Right renal cortex interstitium (tissue), 3 donors: ENCODE data around the gene SET. TPM values are rescaled to one million over a fixed set of nuclear protein-coding genes. Genes with fewer than 3 reads are reported as not detected.
A peak's percentile ranks its signal among the peaks of the same experiment; 100 is the strongest.
"Not testable (repeated sequence)": the region's sequence is repeated elsewhere in the genome, so short reads cannot be mapped to it uniquely, and the experiment has no call there.

Experiments used
- DNase-seq, 3 donors: peaks; one replicate each; pipeline ENCODE4 v3.0.0-alpha.2; 2013; ENCODE audit warnings: low read depth in 3 of 3, low spot score in 2 of 3
- polyA plus RNA-seq, 3 donors: library from polyadenylated mRNA; unstranded; fragments of 120-200 nt; gene quantifications; one replicate each; pipeline ENCODE4 v1.2.1, GENCODE V29; 2013; ENCODE audit not compliant: insufficient read length in 3 of 3

The SET gene
- polyA plus RNA-seq, 3 donors: 701 to 773 (median 755) TPM

DNA sequence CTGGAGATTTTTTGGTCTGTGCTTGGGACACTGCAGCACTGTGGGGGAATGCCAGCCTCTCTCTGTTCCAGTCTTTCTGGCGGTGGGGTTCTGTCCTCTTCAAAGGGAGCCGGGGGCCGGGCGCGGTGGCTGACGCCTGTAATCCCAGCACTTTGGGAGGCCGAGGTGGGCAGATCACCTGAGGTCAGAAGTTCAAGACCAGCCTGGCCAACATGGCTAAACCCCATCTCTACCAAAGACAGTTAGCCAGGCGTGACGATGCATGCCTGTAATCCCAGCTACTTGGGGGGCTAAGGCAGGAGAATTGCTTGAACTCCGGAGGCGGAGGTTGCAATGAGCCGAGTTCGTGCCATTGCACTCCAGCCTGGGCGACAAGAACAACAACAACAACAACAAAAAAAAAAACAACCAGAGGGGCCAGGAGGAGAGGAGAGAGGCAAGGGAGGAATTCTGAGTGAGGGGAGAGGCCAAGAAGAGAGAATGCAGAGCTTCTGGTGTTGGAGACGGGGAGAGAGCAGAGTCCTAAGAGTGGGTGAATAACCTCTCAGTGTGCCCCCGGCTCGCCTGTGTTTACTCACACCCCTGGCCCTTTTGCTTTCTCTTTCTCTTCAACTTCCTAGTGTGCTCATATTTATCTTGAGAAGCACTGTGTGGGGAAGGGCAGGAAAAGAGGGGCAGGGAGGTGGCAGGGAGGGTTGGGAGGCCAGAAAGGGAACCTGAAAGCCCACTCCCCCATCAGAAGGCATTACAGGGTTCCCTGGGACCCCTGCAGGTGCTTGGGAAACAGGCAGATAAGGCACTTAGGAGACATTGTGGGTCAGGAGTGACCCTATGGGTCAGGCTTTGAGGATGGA is 3.2 kb upstream of the SET start:
- DNase-seq: no peak

DNA sequence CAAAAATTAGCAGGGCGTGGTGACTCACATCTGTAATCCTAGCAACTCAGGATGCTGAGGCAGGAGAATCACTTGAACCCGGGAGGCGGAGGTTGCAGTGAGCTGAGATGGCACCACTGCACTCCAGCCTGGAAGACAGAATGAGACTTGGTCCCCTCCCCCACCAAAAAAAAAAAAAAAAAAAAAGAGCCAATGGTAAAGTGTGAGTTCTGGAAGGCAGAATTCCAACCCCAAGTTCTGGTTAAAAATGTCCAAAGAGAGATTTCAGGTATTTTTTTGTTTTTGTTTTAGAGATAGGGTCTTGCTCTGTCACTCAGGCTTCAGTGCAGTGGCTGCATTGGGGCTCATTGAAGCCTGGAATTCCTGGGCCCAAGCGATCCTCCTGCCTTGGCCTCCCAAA is 1.6 kb upstream of the SET start:
- no peak for DNase-seq

DNA sequence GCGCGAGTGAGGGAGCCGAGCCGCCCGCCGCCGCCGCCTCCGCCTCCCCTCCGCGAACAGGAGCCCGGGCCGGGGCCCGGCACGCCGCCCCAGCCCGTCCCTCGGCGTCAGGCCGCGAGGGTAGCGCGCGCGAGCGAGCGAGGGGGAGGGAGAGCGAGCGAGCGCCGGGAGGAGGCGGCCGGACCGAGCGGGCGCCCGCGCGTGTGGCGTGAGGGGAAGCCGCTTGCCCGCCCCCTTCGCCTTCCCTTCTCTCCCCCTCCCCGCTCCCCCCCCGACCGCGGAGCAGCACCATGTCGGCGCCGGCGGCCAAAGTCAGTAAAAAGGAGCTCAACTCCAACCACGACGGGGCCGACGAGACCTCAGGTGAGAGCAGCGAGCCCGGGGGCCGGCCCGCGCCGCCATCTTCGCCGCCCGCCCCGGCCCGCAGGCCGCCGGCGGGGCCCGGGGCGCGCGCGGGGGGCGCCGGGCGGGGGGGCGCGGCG is 312 bp downstream of the SET start:
- no peak for DNase-seq

DNA sequence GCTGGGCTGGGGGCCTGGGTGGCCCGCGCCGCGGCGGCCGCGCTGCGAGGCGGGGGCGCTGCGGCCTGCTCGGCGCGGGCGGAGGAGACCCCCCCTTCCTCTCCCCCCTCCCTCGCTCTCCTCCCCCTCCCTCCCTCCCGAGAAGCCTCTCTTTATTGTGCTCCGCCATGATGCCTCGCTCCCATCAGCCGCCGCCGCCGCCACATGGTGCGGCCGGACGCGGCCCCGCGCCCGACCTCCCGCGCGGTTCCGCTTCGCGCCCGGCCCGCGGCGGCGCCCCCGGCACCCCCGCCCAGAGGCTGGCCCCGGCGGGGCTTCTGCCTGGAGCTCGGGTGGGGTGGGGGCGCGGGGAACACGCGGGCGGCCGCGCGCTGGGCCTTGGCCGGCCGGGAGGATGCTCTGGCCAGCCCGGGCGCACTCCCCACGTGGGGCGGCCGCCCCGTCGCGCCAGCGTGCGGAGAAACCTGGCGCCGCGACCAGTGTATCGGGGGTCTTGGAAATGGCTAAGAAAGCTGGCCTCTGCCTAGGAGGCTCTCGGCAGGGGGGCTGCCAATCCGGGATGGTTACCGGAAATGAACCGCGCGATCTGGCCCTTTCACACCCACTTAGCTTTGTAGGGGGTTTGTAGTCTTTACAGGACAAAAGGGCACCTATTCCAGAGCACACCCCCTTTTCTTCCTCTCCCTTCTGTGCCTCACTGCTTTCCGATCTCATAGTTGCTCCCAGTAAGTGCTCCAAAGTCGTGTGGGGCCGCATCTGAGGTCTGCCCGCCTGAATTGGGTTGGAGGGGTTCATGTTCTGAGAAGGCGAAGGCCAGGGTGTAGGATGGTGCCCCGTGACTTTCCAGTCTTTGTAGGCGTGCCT is 1.0 kb downstream of the SET start:
- no peak for DNase-seq

DNA sequence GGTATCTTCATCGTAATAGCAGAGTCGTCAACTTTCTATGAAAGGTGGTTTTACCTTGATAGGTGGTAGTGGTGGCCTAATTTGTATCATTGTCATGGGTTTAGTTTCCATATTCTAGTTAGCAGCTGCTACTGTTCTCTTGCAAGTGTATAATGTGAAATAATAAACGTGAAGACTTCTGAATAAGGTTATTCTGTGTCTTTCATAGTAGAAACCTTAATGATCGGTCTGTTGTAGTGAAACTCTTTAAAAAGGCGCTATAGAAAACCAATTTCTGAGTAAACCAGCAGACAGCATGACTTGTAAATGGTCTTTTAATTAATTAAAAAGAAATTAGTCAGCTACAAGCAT is 1.6 kb downstream of the SET start:
- DNase-seq: no peak

DNA sequence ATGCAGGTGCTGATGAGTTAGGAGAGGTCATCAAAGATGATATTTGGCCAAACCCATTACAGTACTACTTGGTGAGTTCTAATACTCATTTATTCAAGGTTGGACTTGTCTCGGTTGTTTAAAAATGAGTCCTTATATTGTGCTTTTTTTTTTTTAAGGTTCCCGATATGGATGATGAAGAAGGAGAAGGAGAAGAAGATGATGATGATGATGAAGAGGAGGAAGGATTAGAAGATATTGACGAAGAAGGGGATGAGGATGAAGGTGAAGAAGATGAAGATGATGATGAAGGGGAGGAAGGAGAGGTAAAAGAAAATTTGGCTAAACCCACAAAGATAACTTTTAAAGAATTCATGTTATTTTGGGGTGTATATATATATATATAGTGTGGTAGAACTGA is 4.7 kb downstream of the SET start:
- not testable (repeated sequence) for DNase-seq

DNA sequence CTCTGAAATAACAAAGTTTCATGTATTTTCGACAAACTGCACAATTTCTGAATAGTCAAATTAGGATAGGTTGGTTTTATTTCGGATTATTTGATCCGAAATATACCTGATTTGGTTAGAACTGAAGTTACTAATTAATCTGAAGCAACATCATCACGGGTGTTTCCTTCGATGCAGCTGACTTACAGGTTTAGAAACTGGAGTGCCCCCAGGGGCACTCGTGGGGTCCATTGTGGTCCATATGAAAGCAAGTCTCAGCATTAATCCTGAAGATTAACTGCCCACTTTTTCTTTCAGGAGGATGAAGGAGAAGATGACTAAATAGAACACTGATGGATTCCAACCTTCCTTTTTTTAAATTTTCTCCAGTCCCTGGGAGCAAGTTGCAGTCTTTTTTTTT is 5.3 kb downstream of the SET start:
- no peak for DNase-seq

DNA sequence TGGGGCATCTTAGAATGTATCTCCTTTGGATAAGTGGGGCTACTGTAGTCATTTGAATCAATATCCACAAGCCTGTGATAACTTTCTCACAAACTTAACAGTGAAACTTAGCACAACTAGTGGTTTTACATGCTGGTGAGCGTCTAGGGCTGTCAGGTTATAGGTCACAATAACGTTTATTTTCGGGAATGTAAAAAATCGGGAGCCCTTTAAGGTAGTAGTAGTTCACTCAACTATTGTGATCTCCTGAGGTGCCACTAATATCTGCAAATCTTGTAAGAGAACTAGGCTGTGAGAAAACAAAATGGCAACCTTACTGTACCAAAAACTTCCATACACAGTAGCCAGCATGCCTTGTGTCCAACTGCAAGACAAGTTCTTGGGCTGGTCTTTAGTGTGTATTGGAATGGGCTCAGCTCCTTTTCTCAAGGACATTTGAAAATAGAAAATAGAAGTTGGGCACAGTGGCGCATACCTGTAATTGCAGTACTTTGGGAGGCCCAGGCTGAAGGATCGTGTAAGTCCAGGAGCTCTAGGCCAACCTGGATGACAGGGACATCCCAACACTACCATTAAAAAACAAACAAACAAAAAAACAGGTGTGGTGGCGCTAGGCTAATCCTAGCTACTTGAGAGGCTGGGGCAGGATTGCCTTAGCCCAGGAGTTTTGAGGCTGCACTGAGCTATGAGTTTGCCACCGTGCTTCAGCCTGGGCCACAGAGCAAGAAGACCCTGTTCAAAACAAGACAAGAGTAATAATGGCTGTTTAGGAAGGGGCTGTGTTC is 8.1 kb downstream of the SET start:
- DNase-seq: no peak

DNA sequence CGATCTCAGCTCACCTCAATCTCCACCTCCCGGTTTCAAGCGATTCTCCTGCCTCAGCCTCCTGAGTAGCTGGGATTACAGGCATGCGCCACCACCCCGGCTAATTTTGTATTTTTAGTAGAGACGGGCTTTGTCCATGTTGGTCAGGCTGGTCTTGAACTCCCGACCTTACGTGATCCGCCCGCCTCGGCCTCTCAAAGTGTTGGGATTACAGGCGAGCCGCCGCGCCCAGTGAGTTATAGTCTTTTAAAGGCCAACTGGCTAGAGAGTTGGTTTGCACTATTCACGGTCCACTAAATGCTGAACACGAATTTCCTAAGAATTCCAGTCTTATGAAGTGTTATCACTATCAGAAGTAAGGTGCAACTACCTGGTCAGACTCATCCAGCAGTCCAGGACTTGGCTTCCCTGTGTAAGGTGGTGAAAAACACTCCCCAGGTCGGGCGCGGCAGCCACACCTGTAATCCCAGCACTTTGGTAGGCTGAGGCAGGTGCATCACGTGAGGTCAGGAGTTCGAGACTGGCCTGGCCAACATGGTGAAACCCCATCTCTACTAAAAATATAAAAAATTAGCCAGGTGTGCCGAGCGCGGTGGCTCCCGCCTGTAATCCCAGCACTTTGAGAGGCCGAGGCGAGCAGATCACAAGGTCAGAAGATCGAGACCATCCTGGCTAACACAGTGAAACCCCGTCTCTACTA is 10.2 kb downstream of the SET start:
- not testable (repeated sequence) for DNase-seq

DNA sequence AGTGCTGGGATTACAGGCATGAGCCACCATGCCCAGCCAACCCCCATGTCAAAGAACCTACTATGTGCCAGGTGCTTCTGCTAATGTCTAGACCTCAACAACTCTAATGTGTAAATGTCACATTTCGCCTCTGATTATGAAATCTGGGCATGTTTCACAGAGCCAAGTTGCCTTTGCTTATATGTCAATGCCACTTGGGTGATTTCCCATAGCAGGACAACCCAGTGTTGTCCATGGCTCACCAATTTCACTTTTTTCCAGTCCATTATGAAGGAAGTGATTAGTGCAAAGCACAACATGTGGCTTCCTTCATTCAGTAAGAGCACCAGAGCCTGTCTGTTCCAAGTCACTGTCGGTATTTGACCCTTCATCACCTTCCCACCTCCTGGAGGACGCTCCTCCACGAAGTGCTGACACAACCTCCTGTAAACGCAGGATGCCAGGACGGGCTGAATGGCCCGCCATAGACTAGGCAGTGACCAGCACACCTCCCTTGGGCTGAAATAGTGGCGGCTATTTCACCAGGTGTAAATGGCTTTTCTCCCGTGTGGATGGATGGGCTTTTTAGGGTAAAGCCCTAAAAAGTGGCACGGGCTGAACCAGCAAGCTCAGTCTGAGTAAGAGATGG is 12.3 kb downstream of the SET start:
- DNase-seq: no peak

DNA sequence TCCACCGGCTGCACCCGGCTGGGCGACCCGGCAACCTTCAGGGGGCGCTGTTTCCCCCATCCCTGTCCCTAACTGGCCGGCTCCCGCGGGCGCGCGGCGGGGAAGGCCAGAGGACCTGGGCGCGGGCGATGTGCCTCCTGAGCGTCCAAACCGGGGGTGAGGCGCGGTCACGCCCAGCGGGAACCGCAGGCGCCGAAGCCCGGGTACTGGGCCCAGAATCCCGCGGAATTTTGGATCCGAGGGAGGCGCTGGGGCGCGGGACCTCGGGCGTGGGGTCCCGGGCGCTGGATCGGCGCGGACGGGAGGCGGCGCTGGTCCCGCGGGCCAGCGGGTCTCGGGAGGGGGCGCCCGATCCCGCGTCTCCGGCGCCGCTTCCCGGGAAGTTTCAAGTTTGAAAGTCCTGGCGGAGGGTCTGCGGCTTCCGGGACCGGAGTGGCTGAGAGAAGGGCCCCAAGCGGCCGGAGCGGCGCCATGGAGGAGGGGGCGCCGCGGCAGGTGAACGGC is 13.5 kb downstream of the SET start, which contains the start of gene PKN3:
TSS of gene PKN3 (plus strand) at position 59 of the 504 bp plus-strand sequence. CDS start at position 472, 413 bp downstream.
- peak in 1 of 3 donors; percentile 81 for DNase-seq

DNA sequence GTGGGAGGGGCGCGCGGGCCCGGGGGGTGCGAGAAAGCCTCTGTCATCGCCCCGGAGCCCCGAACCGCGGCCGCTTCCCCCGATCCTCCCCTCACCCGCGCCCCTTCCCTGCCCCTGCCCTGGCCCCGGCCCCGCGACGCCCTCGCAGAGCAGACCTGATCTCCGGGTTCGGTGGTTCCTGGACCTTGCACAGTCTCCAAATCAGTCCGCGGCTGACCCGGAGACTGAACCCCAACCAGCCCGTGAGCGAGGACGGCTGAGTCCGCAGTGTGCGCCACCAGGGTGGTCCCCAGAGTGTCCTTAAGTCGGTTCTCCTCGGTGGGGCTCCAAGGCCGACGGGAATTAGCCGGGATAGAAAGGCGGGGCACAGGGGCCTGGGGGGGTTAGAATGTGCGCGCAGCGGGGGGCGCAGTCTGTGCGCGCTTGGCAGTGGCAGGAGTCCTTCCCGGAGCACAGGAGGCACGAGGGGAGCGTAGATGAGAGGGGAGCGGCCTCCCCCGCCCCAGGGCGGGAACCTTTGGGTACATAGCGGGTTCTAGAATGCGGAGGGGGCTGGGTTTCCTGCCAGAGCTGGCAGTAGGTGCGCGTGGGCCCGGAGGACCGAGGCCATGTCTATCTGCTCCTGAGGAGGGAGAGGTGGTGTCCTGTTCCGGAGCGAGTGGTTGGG is 14.1 kb downstream of the SET start:
- DNase-seq: no peak

DNA sequence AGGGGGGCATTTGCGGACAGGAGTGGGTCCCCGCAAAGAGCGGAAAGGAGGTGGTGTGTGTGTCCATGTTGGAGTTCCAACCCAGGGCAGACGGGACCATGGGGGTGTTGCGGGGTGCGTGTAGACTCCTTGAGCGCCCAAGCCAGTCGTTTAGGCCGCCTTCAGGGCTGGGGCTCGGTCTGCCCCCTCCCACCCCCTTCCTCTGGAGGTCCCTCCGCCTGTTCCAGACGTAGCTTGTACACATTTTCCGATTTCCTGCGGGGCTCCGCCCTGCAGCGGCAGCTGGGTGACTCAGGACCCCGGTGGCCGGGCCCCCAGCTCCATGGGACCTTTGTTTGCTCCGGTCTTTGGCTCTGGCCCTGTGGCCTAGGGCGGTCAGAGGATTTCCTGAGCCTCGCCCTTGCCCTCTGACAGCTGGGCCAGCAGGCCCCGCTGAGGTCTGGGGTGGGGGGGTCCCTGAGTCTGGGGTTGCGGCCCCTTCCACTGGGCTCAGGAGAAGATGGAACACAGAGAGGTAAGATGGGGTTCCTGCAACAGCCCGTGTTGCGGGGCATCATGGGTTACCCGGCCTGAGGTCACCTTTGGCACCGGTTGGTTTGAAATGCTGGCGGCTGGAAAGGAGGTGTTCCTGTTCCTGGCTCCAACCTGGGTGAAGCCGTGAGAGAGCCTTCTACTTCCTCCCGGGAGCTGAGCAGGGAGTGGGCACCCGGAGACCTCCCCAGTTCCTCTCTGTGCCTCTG is 14.8 kb downstream of the SET start:
- DNase-seq: no peak

DNA sequence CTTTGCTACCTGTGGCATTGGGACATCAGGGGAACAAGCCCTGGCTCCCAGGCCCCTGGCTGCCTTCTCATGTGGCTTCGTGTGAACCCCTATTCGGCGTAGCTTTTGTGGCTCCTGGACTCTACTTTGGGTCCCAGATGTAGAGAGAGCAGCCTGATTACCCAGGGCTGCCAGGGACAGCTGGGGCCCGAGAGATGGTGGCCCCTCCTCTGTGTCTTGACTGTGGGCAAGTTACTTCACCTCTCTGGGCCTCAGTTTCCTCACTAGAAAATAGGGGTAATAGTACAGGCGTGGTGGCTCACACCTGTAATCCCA is 15.3 kb downstream of the SET start:
- DNase-seq: no peak

DNA sequence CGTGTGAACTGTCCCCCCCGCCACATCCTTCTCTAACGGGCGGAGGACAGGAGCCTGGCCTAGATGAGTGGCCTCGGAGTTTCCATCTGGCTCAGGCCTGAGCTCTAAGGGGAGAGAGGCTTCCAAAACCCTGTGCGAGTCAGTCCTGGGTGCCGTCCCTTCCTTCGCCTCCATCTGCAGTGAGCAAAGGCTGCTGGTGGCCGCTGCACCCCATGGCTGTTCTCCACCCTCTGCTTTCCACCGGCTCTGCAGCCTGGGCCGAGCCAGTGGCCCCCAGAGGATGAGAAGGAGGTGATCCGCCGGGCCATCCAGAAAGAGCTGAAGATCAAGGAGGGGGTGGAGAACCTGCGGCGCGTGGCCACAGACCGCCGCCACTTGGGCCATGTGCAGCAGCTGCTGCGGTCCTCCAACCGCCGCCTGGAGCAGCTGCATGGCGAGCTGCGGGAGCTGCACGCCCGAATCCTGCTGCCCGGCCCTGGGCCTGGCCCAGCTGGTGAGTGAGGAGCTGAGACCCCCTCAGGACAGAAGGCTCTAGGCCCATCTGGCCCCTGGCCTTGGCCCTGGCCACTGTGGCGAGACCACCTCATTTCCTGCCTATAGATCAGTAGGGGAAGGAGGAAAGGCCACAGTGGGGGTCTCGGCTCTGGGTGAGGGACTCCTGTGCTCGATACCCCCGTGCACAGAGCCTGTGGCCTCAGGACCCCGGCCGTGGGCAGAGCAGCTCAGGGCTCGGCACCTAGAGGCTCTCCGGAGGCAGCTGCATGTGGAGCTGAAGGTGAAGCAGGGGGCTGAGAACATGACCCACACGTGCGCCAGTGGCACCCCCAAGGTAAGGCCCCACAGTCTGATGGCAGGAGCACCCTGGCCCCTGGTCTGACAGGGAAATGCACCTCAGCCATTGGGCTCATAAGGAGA is 16.3 kb downstream of the SET start:
- DNase-seq: no peak

DNA sequence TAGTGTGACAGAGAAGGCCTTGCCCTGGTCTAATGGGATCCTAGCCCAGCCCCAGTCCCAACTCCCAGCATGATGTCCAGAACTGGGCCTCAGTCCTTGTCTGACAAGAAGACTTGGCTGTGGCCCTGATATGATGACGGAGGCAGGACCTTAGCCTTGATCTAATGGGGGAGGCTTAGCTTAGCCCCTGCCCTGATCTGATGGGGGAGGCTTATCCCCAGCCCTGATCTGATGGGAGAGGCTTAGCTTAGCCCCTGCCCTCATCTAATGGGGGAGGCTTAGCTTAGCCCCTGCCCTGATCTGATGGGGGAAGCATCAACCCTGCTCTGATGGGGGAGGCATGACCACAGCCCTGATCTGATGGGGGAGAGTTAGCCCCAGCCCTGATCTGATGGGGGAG is 17.0 kb downstream of the SET start:
- DNase-seq: no peak

DNA sequence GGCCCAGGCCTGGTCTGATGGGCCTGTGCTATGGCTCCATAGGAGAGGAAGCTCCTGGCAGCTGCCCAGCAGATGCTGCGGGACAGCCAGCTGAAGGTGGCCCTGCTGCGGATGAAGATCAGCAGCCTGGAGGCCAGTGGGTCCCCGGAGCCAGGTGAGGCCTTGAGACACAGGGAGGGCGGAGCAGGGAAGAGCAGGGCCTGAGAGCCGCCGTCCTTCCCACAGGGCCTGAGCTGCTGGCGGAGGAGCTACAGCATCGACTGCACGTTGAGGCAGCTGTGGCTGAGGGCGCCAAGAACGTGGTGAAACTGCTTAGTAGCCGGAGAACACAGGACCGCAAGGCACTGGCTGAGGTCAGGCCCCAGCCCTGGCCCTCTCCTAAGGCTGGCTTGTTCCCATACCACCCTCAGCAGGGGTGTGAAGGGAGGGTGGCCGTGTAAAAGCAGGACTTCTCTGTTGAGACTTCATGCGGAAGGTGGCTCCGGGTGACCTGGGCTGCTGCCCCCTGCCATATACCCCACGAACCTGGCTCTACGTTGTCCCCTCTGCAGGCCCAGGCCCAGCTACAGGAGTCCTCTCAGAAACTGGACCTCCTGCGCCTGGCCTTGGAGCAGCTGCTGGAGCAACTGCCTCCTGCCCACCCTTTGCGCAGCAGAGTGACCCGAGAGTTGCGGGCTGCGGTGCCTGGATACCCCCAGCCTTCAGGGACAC is 17.8 kb downstream of the SET start:
- DNase-seq: no peak
